Natural killer cell (primary cell): Measurements from ENCODE around the gene SPATS2L. TPM values are rescaled to one million over a fixed set of nuclear protein-coding genes. Genes with fewer than 3 reads are reported as not detected.

Source experiments
- ATAC-seq, 3 donors: fragments of 150-1000 bp in 2 of 3; fragments of 200-7000 bp in 1 of 3; cut with Tn5 transposase; 1 replicate in 1 of 3; 2 replicates in 2 of 3; pipeline ENCODE4 v1.10.0; 2021; ENCODE audit warnings: mild to moderate bottlenecking in 2 of 3, moderate library complexity in 2 of 3
- DNase-seq, 2 donors: peaks; one replicate each; pipeline versions ENCODE4 v3.0.0 to v3.0.0-alpha.2; 2013 to 2021; ENCODE audit warnings: mixed read lengths in 1 of 2
- H3K27ac ChIP-seq: one replicate; pipeline ENCODE4 v1.5.1; 2013; ENCODE audit warnings: mild to moderate bottlenecking, low read length
- H3K27me3 ChIP-seq: one replicate; pipeline ENCODE4 v1.6.1; 2013; ENCODE audit warnings: low read length; ENCODE audit not compliant: control insufficient read depth, insufficient read depth
- H3K36me3 ChIP-seq: one replicate; pipeline ENCODE4 v1.6.1; 2013; ENCODE audit warnings: low read length; ENCODE audit not compliant: control insufficient read depth, insufficient read depth
- H3K4me1 ChIP-seq: one replicate; pipeline ENCODE4 v1.6.1; 2013; ENCODE audit warnings: low read length; ENCODE audit not compliant: control insufficient read depth, insufficient read depth
- H3K4me3 ChIP-seq: one replicate; pipeline ENCODE4 v1.5.1; 2013; ENCODE audit warnings: low read length
- H3K9me3 ChIP-seq: one replicate; pipeline ENCODE4 v1.6.1; 2013; ENCODE audit warnings: low read length; ENCODE audit not compliant: control insufficient read depth, insufficient read depth
- H3K27ac Mint-ChIP-seq, 2 donors: one replicate each; pipeline ENCODE4 v1.8.0; 2022; ENCODE audit warnings: mild to moderate bottlenecking in 2 of 2, mixed read lengths in 2 of 2, moderate library complexity in 1 of 2
- H3K27me3 Mint-ChIP-seq, 2 donors: one replicate each; pipeline ENCODE4 v1.8.0; 2022; ENCODE audit warnings: low read depth in 2 of 2, mixed read lengths in 2 of 2
- H3K36me3 Mint-ChIP-seq: one replicate; pipeline ENCODE4 v1.8.0; 2022; ENCODE audit warnings: mixed read lengths
- H3K4me1 Mint-ChIP-seq, 2 donors: one replicate each; pipeline ENCODE4 v1.8.0; 2022; ENCODE audit warnings: mixed read lengths in 2 of 2
- H3K4me3 Mint-ChIP-seq: one replicate; pipeline ENCODE4 v1.8.0; 2022; ENCODE audit warnings: mild to moderate bottlenecking, moderate library complexity, mixed read lengths
- H3K9me3 Mint-ChIP-seq, 2 donors: one replicate each; pipeline ENCODE4 v1.8.0; 2022; ENCODE audit warnings: mixed read lengths in 2 of 2
- CTCF ChIP-seq: fragments of 200-600 bp; IDR thresholded peaks from one replicate; pipeline ENCODE4 v1.8.0; 2022; ENCODE audit warnings: antibody characterized with exemption
- WGBS: methylation state at CpG from one replicate; pipeline ENCODE4 v1.1.7; 2013; ENCODE audit warnings: missing lambda C conversion rate; ENCODE audit not compliant: insufficient coverage; 5-methylcytosine and 5-hydroxymethylcytosine counted together
- intact Hi-C: fragments of 100-400 bp; cut with micrococcal nuclease; formaldehyde crosslinking; loops from one replicate; pipeline ENCODE4 v1.14.2; 2022
- total RNA-seq, 4 donors: library from RNA; stranded (reverse); fragments of 120-200 nt in 1 of 4; gene quantifications; one replicate each; pipeline versions ENCODE4 v1.2.3 to v1.2.4, GENCODE V29; 2013 to 2022

SPATS2L gene
- total RNA-seq, 3 donors from 2014 or later (not counting 1 experiment from before 2014, with no cell fraction given): 3.8 to 10.9 (median 4.4) TPM

GRCh38 chr2:200351815-200352214, 45.3 kb downstream of the SPATS2L start:
- H3K4me3 ChIP-seq: no peak overlapping the region
- Mint-ChIP-seq H3K27me3 (no peaks in the 10 kb centered on the region), H3K36me3 (no peaks in the 10 kb centered on the region), H3K9me3 (no peaks in the 10 kb centered on the region), H3K27ac (no peak overlapping the region), H3K4me3 (no peak overlapping the region), H3K4me1 (no peaks in the 10 kb centered on the region)
- DNase-seq: no peak
- WGBS: 91% methylated on average over 2 of the region's 2 CpGs
- H3K36me3 ChIP-seq: no peaks in the 10 kb centered on the region
- H3K9me3 ChIP-seq: no peaks in the 10 kb centered on the region
- H3K4me1 ChIP-seq: no peaks in the 10 kb centered on the region
- intact Hi-C loops: no loop called here
- H3K27ac ChIP-seq: no peak overlapping the region
- no peak for TF ChIP-seq CTCF
- ATAC-seq: no peak
- H3K27me3 ChIP-seq: no peaks in the 10 kb centered on the region

GRCh38 chr2:200352636-200353035, 46.1 kb downstream of the SPATS2L start:
- Histone ChIP-seq H3K4me1 (no peaks in the 10 kb centered on the region), H3K27me3 (no peaks in the 10 kb centered on the region), H3K4me3 (no peak overlapping the region), H3K36me3 (no peaks in the 10 kb centered on the region), H3K9me3 (no peaks in the 10 kb centered on the region), H3K27ac (no peak overlapping the region)
- 85% methylated on average over 1 of the region's 1 CpG for WGBS
- Mint-ChIP-seq H3K27ac (no peak overlapping the region), H3K4me1 (no peaks in the 10 kb centered on the region), H3K36me3 (no peaks in the 10 kb centered on the region), H3K9me3 (no peaks in the 10 kb centered on the region), H3K4me3 (no peak overlapping the region), H3K27me3 (no peaks in the 10 kb centered on the region)
- no peak for TF ChIP-seq CTCF
- no peak for DNase-seq
- intact Hi-C loops: no loop called here
- no peak for ATAC-seq

GRCh38 chr2:200353120-200353519, 46.6 kb downstream of the SPATS2L start:
- Histone ChIP-seq H3K4me1 (no peaks in the 10 kb centered on the region), H3K36me3 (no peaks in the 10 kb centered on the region), H3K27ac (no peak overlapping the region), H3K4me3 (no peak overlapping the region), H3K9me3 (no peaks in the 10 kb centered on the region), H3K27me3 (no peaks in the 10 kb centered on the region)
- Mint-ChIP-seq H3K36me3 (no peaks in the 10 kb centered on the region), H3K4me3 (no peak overlapping the region), H3K4me1 (no peaks in the 10 kb centered on the region), H3K9me3 (no peaks in the 10 kb centered on the region), H3K27me3 (no peaks in the 10 kb centered on the region), H3K27ac (no peak overlapping the region)
- 94% methylated on average over 3 of the region's 3 CpGs for WGBS
- TF ChIP-seq CTCF: no peak
- intact Hi-C loops: no loop called here
- ATAC-seq (no peak), DNase-seq (no peak)

GRCh38 chr2:200353874-200354273, 47.4 kb downstream of the SPATS2L start:
- Histone ChIP-seq H3K36me3 (no peaks in the 10 kb centered on the region), H3K4me1 (no peaks in the 10 kb centered on the region), H3K4me3 (no peak overlapping the region), H3K9me3 (no peaks in the 10 kb centered on the region), H3K27ac (no peak overlapping the region), H3K27me3 (no peaks in the 10 kb centered on the region)
- ATAC-seq: no peak
- intact Hi-C loops: no loop called here
- Mint-ChIP-seq H3K4me3 (no peak overlapping the region), H3K36me3 (no peaks in the 10 kb centered on the region), H3K4me1 (no peaks in the 10 kb centered on the region), H3K27ac (no peak overlapping the region), H3K9me3 (no peaks in the 10 kb centered on the region), H3K27me3 (no peaks in the 10 kb centered on the region)
- TF ChIP-seq CTCF: no peak
- DNase-seq: no peak
- 87% methylated on average over 2 of the region's 2 CpGs for WGBS
